Measurements from ENCODE around the gene LAMA2. TPM values are rescaled to one million over a fixed set of nuclear protein-coding genes. Genes with fewer than 3 reads are reported as not detected.

The LAMA2 gene
- total RNA-seq, 1 experiment from 2014 or later = 0.04 TPM

DNA sequence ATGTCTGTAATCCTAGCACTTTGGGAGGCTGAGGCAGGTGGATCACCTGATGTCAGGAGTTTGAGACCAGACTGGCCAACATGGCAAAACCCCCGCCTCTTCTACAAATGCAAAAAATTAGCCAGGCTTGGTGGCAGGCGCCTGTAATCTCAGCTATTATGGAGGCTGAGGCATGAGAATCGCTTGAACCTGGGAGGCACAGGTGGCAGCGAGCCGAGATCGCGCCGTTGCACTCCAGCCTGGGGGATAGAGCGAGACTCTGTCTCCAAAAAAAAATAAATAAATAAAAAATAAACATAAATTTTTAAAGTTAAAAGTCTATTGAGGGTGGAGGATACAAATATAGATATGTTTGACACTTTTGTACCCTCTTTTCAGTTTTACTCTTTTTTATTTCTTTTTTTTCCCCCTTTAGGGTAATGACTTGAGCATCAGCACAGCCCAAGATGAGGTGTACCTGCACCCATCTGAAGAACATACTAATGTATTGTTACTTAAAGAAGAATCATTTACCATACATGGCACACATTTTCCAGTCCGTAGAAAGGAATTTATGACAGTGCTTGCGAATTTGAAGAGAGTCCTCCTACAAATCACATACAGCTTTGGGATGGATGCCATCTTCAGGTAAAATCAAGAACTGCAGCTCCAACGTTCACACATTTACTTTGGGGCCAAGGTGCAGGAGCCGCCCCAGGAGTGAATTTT, 368.9 kb downstream of the LAMA2 start:
- no peaks in the 10 kb centered on the region for H3K79me2 ChIP-seq (ENCODE audit: low read length)
- H3K27ac ChIP-seq (ENCODE audit: low read length) = no peak overlapping the region
- H4K20me1 ChIP-seq (ENCODE audit: insufficient read depth, low read depth, low read length) = no peaks in the 10 kb centered on the region
- no peaks in the 10 kb centered on the region for H3K36me3 ChIP-seq (ENCODE audit: insufficient read depth, low read length)
- DNase-seq = peak; percentile 81
- no peaks in the 10 kb centered on the region for H3K4me1 ChIP-seq (ENCODE audit: low read length)
- no peaks in the 10 kb centered on the region for H3K27me3 ChIP-seq (ENCODE audit: low read length)
- no peak overlapping the region for H3K4me3 ChIP-seq (ENCODE audit: low read length)
- no peak overlapping the region for H3K9ac ChIP-seq (ENCODE audit: low read length)
- H3K4me2 ChIP-seq (ENCODE audit: low read depth, low read length, poor library complexity, severe bottlenecking) = no peak overlapping the region
- H3K9me3 ChIP-seq (ENCODE audit: low read length) = no peaks in the 10 kb centered on the region
- no peaks in the 10 kb centered on the region for H3K9me2 ChIP-seq (replicated peaks; ENCODE audit: insufficient read depth, low read length)
- H2AFZ ChIP-seq (ENCODE audit: low read length) = no peak overlapping the region

DNA sequence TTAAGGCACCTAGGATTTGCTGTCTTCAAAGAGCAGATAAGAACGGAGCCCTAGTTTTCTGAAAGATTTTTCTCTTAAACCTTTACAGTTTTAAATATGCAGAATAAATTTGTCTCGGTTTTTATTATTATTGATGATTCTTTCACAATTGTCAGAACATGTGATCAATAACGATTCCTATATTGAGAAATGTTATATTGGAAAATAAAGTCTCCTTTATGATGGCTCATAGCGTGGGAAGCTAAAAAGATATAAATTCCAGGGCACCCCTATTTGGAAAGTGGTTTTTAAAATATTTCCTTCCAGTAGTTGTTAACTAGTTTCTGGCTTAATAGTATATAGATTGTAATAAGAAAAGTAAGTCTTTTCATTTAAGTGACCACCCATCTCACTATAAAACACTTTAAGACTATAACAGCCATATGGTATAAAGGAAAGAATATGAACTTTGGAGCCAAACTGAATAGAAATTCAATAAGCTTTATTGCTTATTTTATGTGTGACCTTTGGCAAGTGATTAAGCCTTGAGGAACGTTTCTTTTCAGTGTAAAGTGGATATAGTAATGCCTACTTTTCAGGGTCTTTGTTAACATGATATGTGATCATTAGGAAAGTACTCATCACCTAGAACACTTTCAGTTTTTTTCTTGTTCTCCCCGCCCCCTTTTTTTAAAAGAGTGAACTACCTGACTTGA, 369.6 kb downstream of the LAMA2 start:
- Histone ChIP-seq H3K27me3 (ENCODE audit: low read length) (no peaks in the 10 kb centered on the region), H3K4me3 (ENCODE audit: low read length) (no peak overlapping the region), H3K9me2 (replicated peaks; ENCODE audit: insufficient read depth, low read length) (no peaks in the 10 kb centered on the region), H3K9ac (ENCODE audit: low read length) (no peak overlapping the region), H4K20me1 (ENCODE audit: insufficient read depth, low read depth, low read length) (no peaks in the 10 kb centered on the region), H3K4me2 (ENCODE audit: low read depth, low read length, poor library complexity, severe bottlenecking) (no peak overlapping the region), H3K27ac (ENCODE audit: low read length) (no peak overlapping the region), H2AFZ (ENCODE audit: low read length) (no peak overlapping the region), H3K36me3 (ENCODE audit: insufficient read depth, low read length) (no peaks in the 10 kb centered on the region), H3K9me3 (ENCODE audit: low read length) (no peaks in the 10 kb centered on the region), H3K79me2 (ENCODE audit: low read length) (no peaks in the 10 kb centered on the region), H3K4me1 (ENCODE audit: low read length) (no peaks in the 10 kb centered on the region)
- no peak for DNase-seq

DNA sequence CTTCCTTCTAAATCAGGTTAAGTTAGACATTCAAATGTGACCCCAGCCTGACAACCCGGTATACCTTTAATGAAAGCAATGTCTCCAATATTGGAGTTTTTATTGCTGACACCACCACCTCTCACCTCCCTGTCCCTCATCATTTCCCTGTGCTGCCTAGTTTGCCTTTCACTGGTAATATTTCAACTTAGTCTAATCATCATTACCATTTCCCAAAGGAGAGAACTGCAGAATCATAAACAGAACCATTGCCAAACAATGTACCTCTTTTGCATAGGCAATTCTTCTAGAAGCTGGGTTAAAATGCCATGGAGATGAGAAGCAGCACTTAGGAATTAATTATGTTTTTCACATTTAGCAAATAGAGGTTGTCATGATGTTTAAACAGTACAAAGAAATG, 370.3 kb downstream of the LAMA2 start:
- Histone ChIP-seq H3K4me3 (ENCODE audit: low read length) (no peak overlapping the region), H3K9ac (ENCODE audit: low read length) (no peak overlapping the region), H3K9me3 (ENCODE audit: low read length) (no peaks in the 10 kb centered on the region), H2AFZ (ENCODE audit: low read length) (no peak overlapping the region), H3K4me1 (ENCODE audit: low read length) (no peaks in the 10 kb centered on the region), H3K9me2 (replicated peaks; ENCODE audit: insufficient read depth, low read length) (no peaks in the 10 kb centered on the region), H3K27ac (ENCODE audit: low read length) (no peak overlapping the region), H3K27me3 (ENCODE audit: low read length) (no peaks in the 10 kb centered on the region), H3K79me2 (ENCODE audit: low read length) (no peaks in the 10 kb centered on the region), H3K4me2 (ENCODE audit: low read depth, low read length, poor library complexity, severe bottlenecking) (no peak overlapping the region), H3K36me3 (ENCODE audit: insufficient read depth, low read length) (no peaks in the 10 kb centered on the region), H4K20me1 (ENCODE audit: insufficient read depth, low read depth, low read length) (no peaks in the 10 kb centered on the region)
- DNase-seq = no peak

DNA sequence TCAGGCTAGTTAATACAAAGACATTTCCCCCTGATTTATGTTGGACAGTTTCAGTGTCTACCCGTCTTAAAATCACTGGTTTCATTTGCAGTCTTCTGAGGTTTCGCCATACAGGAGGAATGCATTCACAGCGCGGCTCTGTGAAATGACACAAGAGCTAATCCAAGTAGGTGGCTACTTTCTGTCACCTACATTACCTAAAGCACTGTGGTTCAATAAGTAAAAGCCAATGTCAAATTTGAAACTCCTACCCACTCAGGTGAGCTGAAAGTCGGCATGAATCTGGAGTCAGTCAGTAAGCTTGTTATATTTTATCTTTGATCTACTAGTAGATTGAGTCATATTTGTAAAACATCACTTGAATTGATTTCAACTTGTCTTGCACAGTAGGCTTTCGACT, 370.8 kb downstream of the LAMA2 start:
- no peaks in the 10 kb centered on the region for H3K9me3 ChIP-seq (ENCODE audit: low read length)
- no peaks in the 10 kb centered on the region for H3K79me2 ChIP-seq (ENCODE audit: low read length)
- no peaks in the 10 kb centered on the region for H4K20me1 ChIP-seq (ENCODE audit: insufficient read depth, low read depth, low read length)
- H3K9ac ChIP-seq (ENCODE audit: low read length) = no peak overlapping the region
- H3K27ac ChIP-seq (ENCODE audit: low read length) = no peak overlapping the region
- no peaks in the 10 kb centered on the region for H3K9me2 ChIP-seq (replicated peaks; ENCODE audit: insufficient read depth, low read length)
- no peaks in the 10 kb centered on the region for H3K4me1 ChIP-seq (ENCODE audit: low read length)
- H3K36me3 ChIP-seq (ENCODE audit: insufficient read depth, low read length) = no peaks in the 10 kb centered on the region
- no peak overlapping the region for H3K4me2 ChIP-seq (ENCODE audit: low read depth, low read length, poor library complexity, severe bottlenecking)
- H3K27me3 ChIP-seq (ENCODE audit: low read length) = no peaks in the 10 kb centered on the region
- no peak overlapping the region for H2AFZ ChIP-seq (ENCODE audit: low read length)
- DNase-seq = no peak
- no peak overlapping the region for H3K4me3 ChIP-seq (ENCODE audit: low read length)

DNA sequence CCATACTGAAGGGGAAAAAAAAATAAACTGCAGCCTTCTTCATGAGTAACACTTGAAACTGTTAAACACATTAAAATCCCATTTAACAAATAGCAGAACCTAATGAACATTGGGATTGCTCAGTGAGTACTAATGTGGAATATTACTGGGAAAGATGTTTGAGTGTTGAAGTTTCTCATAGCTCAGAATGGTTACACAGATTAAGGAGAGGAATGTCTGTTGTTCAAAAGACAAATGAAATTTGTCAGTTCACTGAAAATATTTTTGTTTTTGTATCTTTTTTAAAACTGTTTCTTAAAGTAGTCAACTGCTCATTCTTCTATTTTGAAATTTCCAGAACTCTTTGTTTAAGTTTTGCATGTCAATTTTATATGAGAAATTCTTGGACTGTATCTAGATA, 374.3 kb downstream of the LAMA2 start:
- no peak for DNase-seq
- Histone ChIP-seq H3K4me3 (ENCODE audit: low read length) (no peak overlapping the region), H2AFZ (ENCODE audit: low read length) (no peak overlapping the region), H3K9ac (ENCODE audit: low read length) (no peak overlapping the region), H3K27me3 (ENCODE audit: low read length) (no peaks in the 10 kb centered on the region), H4K20me1 (ENCODE audit: insufficient read depth, low read depth, low read length) (no peaks in the 10 kb centered on the region), H3K4me1 (ENCODE audit: low read length) (no peaks in the 10 kb centered on the region), H3K79me2 (ENCODE audit: low read length) (no peaks in the 10 kb centered on the region), H3K27ac (ENCODE audit: low read length) (no peak overlapping the region), H3K36me3 (ENCODE audit: insufficient read depth, low read length) (no peaks in the 10 kb centered on the region), H3K9me2 (replicated peaks; ENCODE audit: insufficient read depth, low read length) (no peaks in the 10 kb centered on the region), H3K4me2 (ENCODE audit: low read depth, low read length, poor library complexity, severe bottlenecking) (no peak overlapping the region), H3K9me3 (ENCODE audit: low read length) (no peaks in the 10 kb centered on the region)

DNA sequence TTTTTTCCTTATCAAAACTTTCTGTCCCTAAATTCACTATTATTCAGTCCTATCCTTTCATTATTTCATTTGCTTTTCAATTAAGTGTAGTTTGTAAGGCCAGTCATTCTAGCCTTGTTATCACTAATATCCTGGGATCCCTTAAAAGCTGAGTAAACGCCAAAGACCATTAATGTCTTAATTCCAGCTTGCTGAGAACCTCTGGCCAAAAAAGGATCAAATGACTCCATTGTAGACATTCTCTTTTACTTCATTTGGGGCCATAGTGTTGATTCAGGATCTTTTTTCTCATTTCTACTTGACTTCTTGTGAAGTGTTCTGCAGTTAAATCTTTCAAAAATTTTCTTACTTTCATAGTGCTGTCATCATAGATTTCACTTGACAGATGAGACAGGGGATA, 379.7 kb downstream of the LAMA2 start:
- Histone ChIP-seq H2AFZ (ENCODE audit: low read length) (no peak overlapping the region), H3K4me2 (ENCODE audit: low read depth, low read length, poor library complexity, severe bottlenecking) (no peak overlapping the region), H3K9me2 (replicated peaks; ENCODE audit: insufficient read depth, low read length) (no peaks in the 10 kb centered on the region), H3K4me3 (ENCODE audit: low read length) (no peak overlapping the region), H3K36me3 (ENCODE audit: insufficient read depth, low read length) (no peaks in the 10 kb centered on the region), H3K27me3 (ENCODE audit: low read length) (no peaks in the 10 kb centered on the region), H3K9me3 (ENCODE audit: low read length) (no peaks in the 10 kb centered on the region), H4K20me1 (ENCODE audit: insufficient read depth, low read depth, low read length) (no peaks in the 10 kb centered on the region), H3K9ac (ENCODE audit: low read length) (no peak overlapping the region), H3K27ac (ENCODE audit: low read length) (no peak overlapping the region), H3K4me1 (ENCODE audit: low read length) (no peaks in the 10 kb centered on the region), H3K79me2 (ENCODE audit: low read length) (no peaks in the 10 kb centered on the region)
- no peak for DNase-seq

DNA sequence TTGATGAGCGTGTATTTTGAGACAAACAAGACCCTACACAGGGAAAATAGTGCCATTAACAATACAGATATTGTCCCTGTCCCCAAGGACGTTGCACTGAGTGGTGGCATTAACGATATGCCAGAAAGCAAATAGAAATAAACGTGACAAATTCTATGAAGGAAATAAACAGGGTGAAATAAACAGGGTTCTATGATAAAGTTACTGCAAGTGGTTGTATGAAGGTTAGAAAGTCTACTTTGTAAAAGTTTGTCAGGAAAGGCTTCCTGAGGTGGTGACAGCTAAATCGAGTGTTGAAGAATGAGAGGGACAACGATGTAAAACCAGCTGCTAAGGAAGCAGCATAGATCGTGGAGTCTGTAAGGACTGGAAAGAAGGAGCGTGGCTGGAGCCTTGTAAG, 380.2 kb downstream of the LAMA2 start:
- Histone ChIP-seq H3K9ac (ENCODE audit: low read length) (no peak overlapping the region), H3K79me2 (ENCODE audit: low read length) (no peaks in the 10 kb centered on the region), H3K9me2 (replicated peaks; ENCODE audit: insufficient read depth, low read length) (no peaks in the 10 kb centered on the region), H3K4me2 (ENCODE audit: low read depth, low read length, poor library complexity, severe bottlenecking) (no peak overlapping the region), H3K27ac (ENCODE audit: low read length) (no peak overlapping the region), H4K20me1 (ENCODE audit: insufficient read depth, low read depth, low read length) (no peaks in the 10 kb centered on the region), H3K4me3 (ENCODE audit: low read length) (no peak overlapping the region), H3K27me3 (ENCODE audit: low read length) (no peaks in the 10 kb centered on the region), H2AFZ (ENCODE audit: low read length) (no peak overlapping the region), H3K9me3 (ENCODE audit: low read length) (no peaks in the 10 kb centered on the region), H3K36me3 (ENCODE audit: insufficient read depth, low read length) (no peaks in the 10 kb centered on the region), H3K4me1 (ENCODE audit: low read length) (no peaks in the 10 kb centered on the region)
- DNase-seq = no peak

DNA sequence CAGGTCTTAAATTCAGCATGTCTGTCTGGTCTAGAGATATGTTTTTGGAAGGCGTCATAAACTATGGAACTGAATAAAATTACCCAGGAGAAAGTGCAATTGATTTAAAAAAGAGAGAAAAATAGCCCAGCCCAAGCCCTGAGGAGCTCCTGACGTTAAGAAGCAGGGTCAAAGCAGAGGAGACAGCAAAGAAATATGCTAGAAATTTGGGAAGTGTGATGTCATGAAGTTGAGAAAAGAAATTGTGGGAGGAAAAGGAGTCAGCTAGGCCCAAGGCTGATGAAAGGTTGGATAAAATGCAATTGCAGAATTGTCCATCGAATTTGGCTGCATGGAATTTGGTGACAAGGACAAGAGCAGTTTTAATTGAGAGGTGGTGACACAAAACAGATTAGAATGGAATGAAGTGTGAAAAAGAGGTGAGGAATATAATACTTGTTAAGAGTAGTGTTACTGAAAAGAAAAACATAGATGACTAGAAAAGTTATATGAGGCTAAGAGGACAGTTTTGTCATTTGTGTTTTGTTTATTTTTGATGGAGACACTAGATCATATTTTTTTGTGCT, 381.6 kb downstream of the LAMA2 start:
- Histone ChIP-seq H3K79me2 (ENCODE audit: low read length) (no peaks in the 10 kb centered on the region), H3K27ac (ENCODE audit: low read length) (no peak overlapping the region), H3K9me2 (replicated peaks; ENCODE audit: insufficient read depth, low read length) (no peaks in the 10 kb centered on the region), H3K4me1 (ENCODE audit: low read length) (no peaks in the 10 kb centered on the region), H3K9ac (ENCODE audit: low read length) (no peak overlapping the region), H4K20me1 (ENCODE audit: insufficient read depth, low read depth, low read length) (no peaks in the 10 kb centered on the region), H3K27me3 (ENCODE audit: low read length) (no peaks in the 10 kb centered on the region), H3K36me3 (ENCODE audit: insufficient read depth, low read length) (no peaks in the 10 kb centered on the region), H2AFZ (ENCODE audit: low read length) (no peak overlapping the region), H3K4me2 (ENCODE audit: low read depth, low read length, poor library complexity, severe bottlenecking) (no peak overlapping the region), H3K9me3 (ENCODE audit: low read length) (no peaks in the 10 kb centered on the region), H3K4me3 (ENCODE audit: low read length) (no peak overlapping the region)
- DNase-seq = no peak
